HCT116 (cell line): ENCODE data around the gene FXYD1. TPM values are rescaled to one million over a fixed set of nuclear protein-coding genes. Genes with fewer than 3 reads are reported as not detected.

ENCODE experiments used
- ATAC-seq: fragments of 200-7000 bp; cut with Tn5 transposase; 2 replicates; pipeline ENCODE4 v1.9.1; 2020; ENCODE audit warnings: mild to moderate bottlenecking, moderate library complexity
- BruUV-seq: library from RNA; stranded (reverse); fragments of 400-500 nt; replicated peaks from 2 replicates; lab custom pipeline; 2021; lab: Mats Ljungman, UMichigan
- CTCF ChIA-PET: fragments of 300-600 bp; sonication (Branson Sonifier 250); formaldehyde crosslinking; loops from one replicate; lab custom pipeline; 2021; ENCODE audit warnings: antibody characterized with exemption; lab: Charles Lee
- POLR2A ChIA-PET: fragments of 300-600, 350-600 bp; sonication (Branson Sonifier 250); formaldehyde crosslinking; loops from one replicate; lab custom pipeline; 2021; ENCODE audit warnings: antibody characterized with exemption; lab: Charles Lee
- RAD21 ChIA-PET, 2 experiments: fragments of 300-600 bp; sonication (Branson Sonifier 250); formaldehyde crosslinking; loops; one replicate each; lab custom pipeline; 2023; ENCODE audit warnings: low total read pairs in 2 of 2; ENCODE audit not compliant: uncharacterized antibody in 2 of 2, unreplicated experiment in 2 of 2, low non-redundant PET in 1 of 2; lab: Charles Lee
- DNase-seq: peaks from one replicate; pipeline ENCODE4 v3.0.0-alpha.2; 2010; ENCODE audit warnings: low read depth, low spot score
- H2AFZ ChIP-seq: fragments of 200-600 bp; shearing (Covaris generic), sonication (generic); 2 replicates; pipeline ENCODE4 v1.6.1; 2017; ENCODE audit warnings: low read depth, mixed run types, mixed read lengths, antibody characterized with exemption, low read length; ENCODE audit not compliant: poor library complexity, severe bottlenecking
- H3K27ac ChIP-seq: 2 replicates; pipeline ENCODE4 v1.5.1; 2012; ENCODE audit warnings: low read depth, low read length
- H3K27me3 ChIP-seq: fragments of 200-600 bp; sonication (generic); 2 replicates; pipeline ENCODE4 v1.6.1; 2016; ENCODE audit warnings: mixed run types, low read length, mixed read lengths; ENCODE audit not compliant: insufficient read depth
- H3K36me3 ChIP-seq, 2 experiments: fragments of 200-500 bp in 1 of 2; fragments of 200-600 bp in 1 of 2; sonication (Bioruptor generic) in 1 of 2; sonication (generic) in 1 of 2; 2 replicates each; pipeline versions ENCODE4 v1.5.1 to v1.6.1; 2014 to 2016; ENCODE audit warnings: low read length in 2 of 2, inconsistent platforms in 1 of 2, mixed read lengths in 1 of 2, mixed run types in 1 of 2; ENCODE audit not compliant: insufficient read depth in 2 of 2, control insufficient read depth in 1 of 2
- H3K4me1 ChIP-seq, 2 experiments: fragments of 200-600 bp in 1 of 2; sonication (generic) in 1 of 2; 2 replicates each; pipeline versions ENCODE4 v1.5.1 to v1.6.1; 2012 to 2017; ENCODE audit warnings: low read length in 2 of 2, inconsistent platforms in 1 of 2, mild to moderate bottlenecking in 1 of 2, mixed read lengths in 1 of 2, mixed run types in 1 of 2, moderate library complexity in 1 of 2; ENCODE audit not compliant: insufficient read depth in 2 of 2, control insufficient read depth in 1 of 2
- H3K4me2 ChIP-seq: fragments of 200-600 bp; sonication (generic); 2 replicates; pipeline ENCODE4 v1.6.1; 2017; ENCODE audit warnings: mixed run types, low read length, mixed read lengths
- H3K4me3 ChIP-seq, 2 experiments: fragments of 200-600 bp in 1 of 2; sonication (generic) in 1 of 2; replicated peaks in 1 of 2; 2 replicates each; pipeline ENCODE4 v1.5.1; 2011 to 2016; ENCODE audit warnings: low read length in 2 of 2, control low read depth in 1 of 2, low read depth in 1 of 2, mild to moderate bottlenecking in 1 of 2, mixed read lengths in 1 of 2, mixed run types in 1 of 2
- H3K79me2 ChIP-seq: fragments of 200-600 bp; sonication (generic); 2 replicates; pipeline ENCODE4 v1.6.1; 2017; ENCODE audit warnings: mild to moderate bottlenecking, mixed run types, low read length, moderate library complexity, mixed read lengths; ENCODE audit not compliant: insufficient read depth
- H3K9ac ChIP-seq: fragments of 200-600 bp; sonication (generic); 2 replicates; pipeline ENCODE4 v1.6.1; 2016; ENCODE audit warnings: low read length, mixed read lengths
- H3K9me2 ChIP-seq: fragments of 200-600 bp; sonication (generic), shearing (Covaris generic); 2 replicates; pipeline ENCODE4 v1.6.1; 2017; ENCODE audit warnings: mixed run types, mild to moderate bottlenecking, moderate library complexity; ENCODE audit not compliant: insufficient read depth
- H3K9me3 ChIP-seq, 2 experiments: fragments of 200-500 bp in 1 of 2; fragments of 200-600 bp in 1 of 2; sonication (Bioruptor generic) in 1 of 2; sonication (generic) in 1 of 2; 2 replicates each; pipeline ENCODE4 v1.6.1; 2014 to 2017; ENCODE audit warnings: low read length in 2 of 2, mixed read lengths in 2 of 2, inconsistent platforms in 1 of 2, low read depth in 1 of 2, mild to moderate bottlenecking in 1 of 2, mixed run types in 1 of 2, moderate library complexity in 1 of 2; ENCODE audit not compliant: control insufficient read depth in 1 of 2, insufficient read depth in 1 of 2
- H4K20me1 ChIP-seq: fragments of 200-600 bp; sonication (generic), shearing (Covaris generic); 2 replicates; pipeline ENCODE4 v1.6.1; 2017; ENCODE audit warnings: mixed run types, mild to moderate bottlenecking, moderate library complexity; ENCODE audit not compliant: insufficient read depth
- ATF3 ChIP-seq: IDR thresholded peaks from 2 replicates; pipeline ENCODE4 v1.6.1; 2012
- CTCF ChIP-seq, 3 experiments: fragments of 200-600 bp in 1 of 3; sonication (generic) in 1 of 3; IDR thresholded peaks in 2 of 3; conservative IDR thresholded peaks in 1 of 3; 2 replicates each; pipeline ENCODE4 v1.5.1; 2012 to 2017; ENCODE audit warnings: low read depth in 2 of 3, low read length in 2 of 3, antibody characterized with exemption in 1 of 3, borderline replicate concordance in 1 of 3, control low read depth in 1 of 3, mild to moderate bottlenecking in 1 of 3, mixed read lengths in 1 of 3, mixed run types in 1 of 3, moderate library complexity in 1 of 3; ENCODE audit not compliant: insufficient read depth in 1 of 3
- ELF1 ChIP-seq: IDR thresholded peaks from 2 replicates; pipeline ENCODE4 v1.6.1; 2012; ENCODE audit warnings: low read depth, borderline replicate concordance
- POLR2A ChIP-seq: IDR thresholded peaks from 2 replicates; pipeline ENCODE4 v1.7.0; 2011; ENCODE audit warnings: borderline replicate concordance; ENCODE audit not compliant: insufficient read depth, insufficient read length; ENCODE audit errors: extremely low read depth
- POLR2AphosphoS5 ChIP-seq: IDR thresholded peaks from 2 replicates; pipeline ENCODE4 v1.6.1; 2011; ENCODE audit warnings: mild to moderate bottlenecking, low read depth, low read length, moderate library complexity
- RAD21 ChIP-seq: IDR thresholded peaks from 2 replicates; pipeline ENCODE4 v1.6.1; 2012; ENCODE audit warnings: low read depth, mild to moderate bottlenecking
- REST ChIP-seq: IDR thresholded peaks from 2 replicates; pipeline ENCODE4 v1.6.1; 2012; ENCODE audit warnings: low read depth
- SIN3A ChIP-seq: IDR thresholded peaks from 2 replicates; pipeline ENCODE4 v1.6.1; 2012; ENCODE audit warnings: low read depth
- SRF ChIP-seq: IDR thresholded peaks from 2 replicates; pipeline ENCODE4 v1.6.1; 2012; ENCODE audit warnings: low read depth
- TCF7L2 ChIP-seq: IDR thresholded peaks from 2 replicates; pipeline ENCODE4 v1.7.0; 2011; ENCODE audit warnings: borderline replicate concordance, inconsistent platforms; ENCODE audit not compliant: insufficient read depth, insufficient read length; ENCODE audit errors: extremely low read depth
- ZFX ChIP-seq: fragments of 450-650 bp; IDR thresholded peaks from 2 replicates; pipeline ENCODE4 v1.6.1; 2017
- ZNF274 ChIP-seq: fragments of 200-500 bp; sonication (Bioruptor generic); IDR thresholded peaks from 2 replicates; pipeline ENCODE4 v1.6.1; 2014; ENCODE audit warnings: mild to moderate bottlenecking, low read depth, low read length, inconsistent platforms
- intact Hi-C: fragments of 100-400 bp; cut with micrococcal nuclease; formaldehyde crosslinking; loops from 2 replicates; pipeline ENCODE4 v1.10.0; 2022
- total RNA-seq: library from RNA; stranded (reverse); gene quantifications from one replicate; pipeline ENCODE4 v1.2.1, GENCODE V29; 2021; ENCODE audit not compliant: unreplicated experiment
- TF ChIP-seq, protein P1 (sequence below): IDR thresholded peaks from 2 replicates; pipeline ENCODE4 v1.6.1; 2012

Gene FXYD1
- total RNA-seq, 1 experiment from 2014 or later, result 7.8 TPM

DNA sequence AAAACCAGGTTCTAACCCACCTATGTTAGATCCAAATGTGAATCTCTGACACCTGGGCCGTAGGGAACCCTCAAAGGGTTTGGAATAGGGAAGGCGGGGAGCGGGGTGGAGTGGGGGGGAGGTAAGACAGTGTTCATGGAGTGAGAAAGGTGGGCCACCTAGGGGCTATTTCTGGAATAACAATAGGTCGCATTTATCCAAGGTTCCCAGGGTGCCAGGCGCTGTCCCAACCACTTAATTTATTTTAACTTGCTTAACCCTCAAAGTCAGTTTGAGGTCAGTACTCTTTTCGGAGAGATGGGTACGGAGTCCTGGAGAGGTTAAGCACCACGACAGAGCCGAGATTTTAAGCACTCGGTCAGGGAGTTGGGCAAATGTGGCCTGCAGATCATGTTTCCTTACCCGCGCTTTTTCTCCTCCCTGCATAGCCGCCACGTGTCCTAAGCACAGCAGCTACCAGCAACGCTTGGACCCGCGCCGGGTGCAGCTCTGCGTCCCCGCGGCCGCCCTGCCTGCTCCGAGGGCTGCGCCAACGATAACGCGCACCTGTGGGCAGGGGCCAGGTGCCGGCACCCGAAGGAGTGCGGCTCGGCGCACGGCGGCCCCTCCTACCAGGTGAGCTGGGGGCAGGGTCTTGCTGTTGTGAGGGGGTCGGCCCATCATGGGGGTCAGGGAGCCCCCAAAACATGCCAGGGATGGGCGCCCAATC, 48.0 kb upstream of the FXYD1 start:
- POLR2A ChIA-PET, result no interaction called here
- RAD21 ChIA-PET, result no interaction called here
- no peak overlapping the region for H3K27ac ChIP-seq
- H3K27me3 ChIP-seq, result no peaks in the 10 kb centered on the region
- BruUV-seq, result no TSS peak
- peak; percentile 48 for DNase-seq
- CTCF ChIA-PET, result interaction anchor here (0.6 to 1.0 kb wide), 2 partner anchors 8 to 21 kb away, joined by 3 read pairs; no protein-coding TSS in a partner anchor
- no peaks in the 10 kb centered on the region for H3K79me2 ChIP-seq
- no peak overlapping the region for H3K9ac ChIP-seq
- peak overlapping the region; percentile 33; the same call in 1 of the 2 replicates for H3K4me2 ChIP-seq
- H3K4me3 ChIP-seq, result no peak overlapping the region
- peak; percentile 52 to 70 (median 67); a peak in 5 of 6 replicates for TF ChIP-seq CTCF (IDR thresholded peaks at IDR 0.05 in 2 of 3, conservative IDR thresholded peaks at IDR 0.05 in 1 of 3; ENCODE audit: borderline replicate concordance in 1 of 3, insufficient read depth in 1 of 3, low read depth in 2 of 3, low read length in 2 of 3)
- peak; percentile 18; the same call in 1 of the 2 replicates for TF ChIP-seq ZFX
- TF ChIP-seq ELF1, result no peak
- TF ChIP-seq RAD21, result peak; percentile 72
- TF ChIP-seq, all 23 proteins: peak for 3
- H3K9me3 ChIP-seq, result no peaks in the 10 kb centered on the region
- ATAC-seq, result peak; percentile 94
- no peaks in the 10 kb centered on the region for H3K36me3 ChIP-seq
- H2AFZ ChIP-seq, result peak overlapping the region; percentile 86
- H3K4me1 ChIP-seq, result peaks cover 0 to 17% of the 10 kb centered on the region in 2 experiments; a peak in 2 of 4 replicates
- H4K20me1 ChIP-seq, result no peaks in the 10 kb centered on the region
- no peaks in the 10 kb centered on the region for H3K9me2 ChIP-seq
- intact Hi-C loops, result loop anchor here (1.0 kb wide), 1 partner anchor 117 kb away; no protein-coding TSS in a partner anchor

- Histone ChIP-seq H3K27ac (no peak overlapping the region), H4K20me1 (no peaks in the 10 kb centered on the region), H3K79me2 (no peaks in the 10 kb centered on the region), H3K36me3 (no peaks in the 10 kb centered on the region), H3K27me3 (no peaks in the 10 kb centered on the region), H3K9me2 (no peaks in the 10 kb centered on the region), H2AFZ (no peak overlapping the region), H3K4me2 (no peak overlapping the region), H3K9ac (no peak overlapping the region), H3K9me3 (no peaks in the 10 kb centered on the region), H3K4me1 (peaks cover 0 to 14% of the 10 kb centered on the region in 2 experiments; a peak in 2 of 4 replicates), H3K4me3 (no peak overlapping the region)
- DNase-seq, result no peak
- CTCF ChIA-PET, result interaction anchor here (1.4 kb wide), 1 partner anchor 48 kb away, joined by 4 read pairs; no protein-coding TSS in a partner anchor
- BruUV-seq, result no TSS peak
- ATAC-seq, result no peak
- RAD21 ChIA-PET, result no interaction called here
- intact Hi-C loops, result no loop called here
- POLR2A ChIA-PET, result no interaction called here
- no peak for TF ChIP-seq TCF7L2
- TF ChIP-seq POLR2A, result no peak
- TF ChIP-seq, protein P1, sequence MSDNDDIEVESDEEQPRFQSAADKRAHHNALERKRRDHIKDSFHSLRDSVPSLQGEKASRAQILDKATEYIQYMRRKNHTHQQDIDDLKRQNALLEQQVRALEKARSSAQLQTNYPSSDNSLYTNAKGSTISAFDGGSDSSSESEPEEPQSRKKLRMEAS, result no peak
- no peak for TF ChIP-seq REST
- TF ChIP-seq POLR2AphosphoS5, result no peak
- TF ChIP-seq ZNF274, result no peak
- TF ChIP-seq RAD21, result no peak
- TF ChIP-seq SRF, result no peak
- no peak for TF ChIP-seq ATF3
- TF ChIP-seq SIN3A, result no peak
These were observed 45.2 kb upstream of the FXYD1 start for GRCh38 chr19:35093430-35093829.
